T-helper 2 cell treated with Interferon-gamma antibody and Interleukin-4, amounts not matched to agents 5 μg/mL and 100 μg/mL, for 36 hours (primary cell): ENCODE results near the gene PLEKHG3.

Experiments
- DNase-seq: peaks from one replicate; pipeline ENCODE4 v3.0.0; 2021; ENCODE audit warnings: low spot score
- H3K27ac Mint-ChIP-seq: one replicate; pipeline ENCODE4 v1.8.0; 2021; ENCODE audit warnings: mild to moderate bottlenecking, mixed read lengths
- H3K27me3 Mint-ChIP-seq: one replicate; pipeline ENCODE4 v1.8.0; 2021; ENCODE audit warnings: low read depth, mixed read lengths
- H3K36me3 Mint-ChIP-seq: one replicate; pipeline ENCODE4 v1.8.0; 2021; ENCODE audit warnings: low read depth, mixed read lengths
- H3K4me1 Mint-ChIP-seq: one replicate; pipeline ENCODE4 v1.8.0; 2021; ENCODE audit warnings: low read depth, mixed read lengths
- H3K4me3 Mint-ChIP-seq: one replicate; pipeline ENCODE4 v1.8.0; 2022; ENCODE audit warnings: mild to moderate bottlenecking, moderate library complexity, mixed read lengths
- H3K9me3 Mint-ChIP-seq: one replicate; pipeline ENCODE4 v1.8.0; 2021; ENCODE audit warnings: mixed read lengths

The PLEKHG3 gene

DNA sequence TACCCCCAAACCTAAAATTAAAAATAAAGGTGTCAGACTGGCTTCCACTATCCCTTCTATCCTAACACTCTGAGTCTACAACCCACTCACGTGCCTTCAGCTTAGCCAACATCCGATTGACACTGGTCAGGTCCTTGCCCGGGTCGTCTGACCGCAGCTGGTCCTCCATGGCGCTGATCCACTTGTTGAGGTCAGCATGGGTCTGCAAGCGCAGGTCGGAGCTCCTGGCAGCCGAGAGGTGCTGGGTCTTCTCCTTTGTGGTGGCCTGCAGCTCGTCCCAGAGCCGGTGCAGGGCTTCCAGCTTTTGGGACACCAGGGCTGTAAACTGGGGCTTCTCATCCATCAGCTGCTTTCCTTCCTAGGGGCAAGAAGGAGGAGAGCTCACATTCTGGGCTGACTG, 78.0 kb downstream of the PLEKHG3 start:
- H3K36me3 Mint-ChIP-seq: no peaks in the 10 kb centered on the region
- no peak overlapping the region for H3K4me3 Mint-ChIP-seq
- no peak for DNase-seq
- no peaks in the 10 kb centered on the region for H3K4me1 Mint-ChIP-seq
- no peaks in the 10 kb centered on the region for H3K9me3 Mint-ChIP-seq
- H3K27me3 Mint-ChIP-seq: peaks cover 4% of the 10 kb centered on the region
- no peak overlapping the region for H3K27ac Mint-ChIP-seq

DNA sequence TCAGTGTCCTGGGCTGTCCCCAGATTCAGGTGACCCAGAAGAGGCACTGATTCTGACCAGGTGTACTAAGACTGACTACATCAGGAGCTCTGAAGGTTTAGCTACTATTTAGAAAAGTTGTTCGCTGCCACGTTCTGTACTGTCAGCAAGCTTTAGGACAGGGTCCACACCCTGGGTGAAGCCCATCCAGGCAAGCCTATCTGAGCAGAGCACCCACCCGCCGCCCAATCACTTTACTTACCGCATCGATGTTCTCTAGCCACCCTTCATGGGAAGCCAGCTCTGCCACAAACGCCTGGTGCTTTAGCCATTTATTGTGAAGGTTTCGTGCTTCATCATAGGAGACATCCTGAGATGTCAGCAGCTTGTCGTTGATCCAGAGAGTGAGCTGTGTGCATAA, 79.8 kb downstream of the PLEKHG3 start:
- H3K27ac Mint-ChIP-seq: no peak overlapping the region
- H3K36me3 Mint-ChIP-seq: no peaks in the 10 kb centered on the region
- peaks cover 4% of the 10 kb centered on the region for H3K27me3 Mint-ChIP-seq
- H3K4me1 Mint-ChIP-seq: no peaks in the 10 kb centered on the region
- no peaks in the 10 kb centered on the region for H3K9me3 Mint-ChIP-seq
- no peak for DNase-seq
- no peak overlapping the region for H3K4me3 Mint-ChIP-seq

DNA sequence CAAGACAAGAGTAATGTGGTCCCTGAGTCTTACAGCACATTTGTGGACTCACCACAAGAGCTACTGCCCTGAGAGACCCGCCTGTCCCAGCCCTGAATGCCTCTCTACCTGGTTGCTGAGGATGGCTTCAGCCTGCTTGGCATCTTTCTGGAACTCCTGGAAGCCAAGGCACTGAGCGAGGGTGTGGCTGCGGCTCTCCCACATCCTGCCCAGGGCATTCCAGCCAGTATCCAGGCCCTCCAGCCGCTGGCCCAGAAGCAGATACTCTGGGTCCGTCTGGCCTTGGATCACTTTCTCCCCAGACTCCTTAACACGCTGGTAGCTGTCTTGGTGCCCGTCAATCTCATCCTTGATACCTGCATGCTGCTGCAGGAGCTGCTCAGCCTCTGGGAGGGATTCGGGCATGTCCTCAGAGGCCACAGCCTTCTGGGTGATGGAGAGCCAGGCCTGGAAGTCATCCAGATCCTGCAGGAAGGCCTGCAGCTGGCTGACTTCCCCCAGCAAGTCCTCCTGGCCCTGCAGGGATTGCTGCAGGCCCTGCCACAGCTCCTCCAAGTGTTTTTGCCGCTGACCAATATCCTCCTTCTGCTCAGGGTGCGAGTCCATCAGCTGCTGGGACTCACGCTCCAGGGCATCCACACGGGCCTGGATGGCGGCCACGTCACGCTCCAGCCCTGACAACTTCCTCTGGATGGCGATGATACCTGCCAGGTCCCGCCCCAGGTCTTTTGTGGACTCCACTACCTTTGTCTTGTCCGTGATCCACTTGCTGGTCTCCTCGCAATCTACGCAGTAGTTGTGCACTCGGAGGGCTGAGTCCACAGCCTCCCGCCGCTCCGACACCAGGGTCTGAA, 82.3 kb downstream of the PLEKHG3 start:
- no peaks in the 10 kb centered on the region for H3K9me3 Mint-ChIP-seq

DNA sequence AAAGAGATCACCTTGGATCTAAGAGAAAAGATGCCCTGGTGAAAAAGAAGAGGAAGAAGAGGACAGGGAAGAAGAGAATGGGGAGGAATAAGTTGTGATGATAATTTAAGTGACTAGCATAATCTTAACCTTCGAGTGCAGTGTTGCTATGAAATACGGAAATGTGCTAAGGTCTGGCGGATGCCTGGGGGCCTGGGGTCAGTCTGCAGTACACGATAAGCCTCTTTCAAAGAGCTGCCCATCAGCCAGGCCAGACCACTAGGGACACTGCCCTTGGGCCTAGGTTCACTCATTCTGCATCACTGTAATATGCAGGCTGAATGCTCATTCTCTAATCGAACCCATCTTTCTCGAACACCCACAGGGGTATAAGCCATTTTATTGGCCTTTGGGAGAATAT, 83.4 kb downstream of the PLEKHG3 start:
- Mint-ChIP-seq H3K4me3 (no peak overlapping the region), H3K27me3 (no peaks in the 10 kb centered on the region), H3K4me1 (no peaks in the 10 kb centered on the region), H3K27ac (no peak overlapping the region), H3K9me3 (no peaks in the 10 kb centered on the region), H3K36me3 (no peaks in the 10 kb centered on the region)
- DNase-seq: no peak

More for the DNA sequence above, 82.3 kb downstream of the PLEKHG3 start:
- no peak for DNase-seq
- H3K27me3 Mint-ChIP-seq: peaks cover 4% of the 10 kb centered on the region
- no peak overlapping the region for H3K4me3 Mint-ChIP-seq
- no peak overlapping the region for H3K27ac Mint-ChIP-seq
- no peaks in the 10 kb centered on the region for H3K36me3 Mint-ChIP-seq
- no peaks in the 10 kb centered on the region for H3K4me1 Mint-ChIP-seq

- H3K36me3 Mint-ChIP-seq: no peaks in the 10 kb centered on the region
- no peaks in the 10 kb centered on the region for H3K27me3 Mint-ChIP-seq
- H3K4me3 Mint-ChIP-seq: no peak overlapping the region
- no peaks in the 10 kb centered on the region for H3K9me3 Mint-ChIP-seq
- no peak for DNase-seq
- no peaks in the 10 kb centered on the region for H3K4me1 Mint-ChIP-seq
- H3K27ac Mint-ChIP-seq: no peak overlapping the region
Observed at GRCh38 chr14:64788706-64789105, 84.5 kb downstream of the PLEKHG3 start.

GRCh38 chr14:64789696-64790095, 85.5 kb downstream of the PLEKHG3 start:
- Mint-ChIP-seq H3K4me3 (no peak overlapping the region), H3K27me3 (no peaks in the 10 kb centered on the region), H3K9me3 (no peaks in the 10 kb centered on the region), H3K4me1 (no peaks in the 10 kb centered on the region), H3K36me3 (no peaks in the 10 kb centered on the region), H3K27ac (no peak overlapping the region)
- no peak for DNase-seq

GRCh38 chr14:64790478-64790877, 86.3 kb downstream of the PLEKHG3 start:
- Mint-ChIP-seq H3K27ac (no peak overlapping the region), H3K27me3 (no peaks in the 10 kb centered on the region), H3K4me3 (no peak overlapping the region), H3K4me1 (no peaks in the 10 kb centered on the region), H3K9me3 (no peaks in the 10 kb centered on the region), H3K36me3 (no peaks in the 10 kb centered on the region)
- DNase-seq: no peak

DNA sequence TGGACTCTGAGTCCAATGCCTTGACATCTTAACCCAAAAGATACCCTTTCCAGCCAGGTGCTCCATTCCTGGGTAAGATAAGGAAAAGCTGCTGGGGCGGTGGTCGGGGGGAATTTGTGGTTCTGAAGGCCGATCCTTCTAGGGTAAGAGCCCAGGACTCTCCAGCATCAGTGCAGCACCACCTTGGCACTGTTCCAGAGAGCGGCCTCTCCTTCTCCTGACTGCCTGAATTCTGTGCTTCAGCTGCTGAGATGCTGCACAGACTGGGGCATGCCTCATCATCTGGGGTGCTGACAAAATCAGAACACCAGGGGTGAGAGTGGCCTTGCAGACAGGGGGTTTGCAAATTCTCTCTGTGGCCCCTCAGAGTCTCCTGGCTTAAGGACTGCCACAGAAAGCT, 88.0 kb downstream of the PLEKHG3 start:
- H3K27me3 Mint-ChIP-seq: no peaks in the 10 kb centered on the region
- DNase-seq: no peak
- H3K4me3 Mint-ChIP-seq: no peak overlapping the region
- H3K27ac Mint-ChIP-seq: no peak overlapping the region
- no peaks in the 10 kb centered on the region for H3K9me3 Mint-ChIP-seq
- no peaks in the 10 kb centered on the region for H3K36me3 Mint-ChIP-seq
- H3K4me1 Mint-ChIP-seq: no peaks in the 10 kb centered on the region

DNA sequence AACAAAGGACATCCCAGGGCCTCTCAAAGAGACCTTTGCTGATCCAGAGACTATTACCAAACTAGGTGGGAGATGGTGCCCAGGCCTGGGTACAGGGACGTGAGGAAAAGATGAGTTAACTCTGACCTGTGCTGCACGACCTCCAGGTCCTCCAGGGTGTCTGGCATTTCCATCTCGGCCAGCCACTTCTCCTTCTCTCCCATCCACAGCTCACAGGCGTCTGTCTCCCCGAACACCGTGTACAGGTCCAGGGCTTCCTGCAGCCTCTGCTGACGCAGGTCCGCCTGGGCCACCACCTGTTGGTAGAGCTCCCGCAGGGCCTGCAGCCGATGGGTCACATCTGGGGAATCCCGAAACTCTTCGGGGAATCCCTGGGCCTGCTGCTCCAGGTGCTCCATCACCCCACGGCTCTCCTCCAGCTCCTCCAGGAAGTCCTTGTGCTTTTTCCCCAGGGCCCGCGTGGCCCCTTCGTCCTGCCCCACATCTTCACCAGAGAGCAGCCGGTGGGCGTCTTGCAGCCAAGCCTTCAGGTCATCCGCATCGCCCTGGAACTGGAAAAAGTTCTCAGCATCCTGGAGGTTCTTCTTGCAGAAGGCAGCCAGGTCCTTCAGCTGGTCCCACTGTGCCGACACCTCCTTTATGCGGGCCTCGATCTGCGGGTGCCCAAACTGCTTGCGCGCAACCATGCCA, 88.8 kb downstream of the PLEKHG3 start:
- Mint-ChIP-seq H3K27ac (no peak overlapping the region), H3K4me1 (no peaks in the 10 kb centered on the region), H3K4me3 (no peak overlapping the region), H3K36me3 (no peaks in the 10 kb centered on the region), H3K9me3 (no peaks in the 10 kb centered on the region), H3K27me3 (no peaks in the 10 kb centered on the region)
- DNase-seq: no peak

DNA sequence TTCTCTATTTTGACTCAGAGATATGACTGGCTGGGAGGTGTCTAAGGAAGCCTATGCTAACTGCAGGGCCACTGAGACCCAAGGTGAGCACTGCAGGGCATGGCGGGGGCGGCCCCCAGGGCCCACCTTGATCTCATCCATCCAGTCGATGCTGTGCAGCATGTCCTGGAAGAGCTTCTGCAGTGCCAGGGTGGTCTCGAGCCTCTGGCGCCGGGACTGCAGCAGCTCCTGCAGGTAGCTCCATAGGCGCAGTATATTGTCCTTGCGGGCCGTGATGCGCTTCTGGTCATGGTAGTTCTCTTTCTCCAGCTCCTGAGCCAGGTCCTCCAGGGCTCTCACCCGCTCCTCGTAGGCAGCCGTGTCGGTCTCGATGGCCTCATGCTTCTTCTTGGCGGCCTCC, 91.0 kb downstream of the PLEKHG3 start:
- Mint-ChIP-seq H3K4me3 (no peak overlapping the region), H3K9me3 (no peaks in the 10 kb centered on the region), H3K36me3 (no peaks in the 10 kb centered on the region), H3K27me3 (no peaks in the 10 kb centered on the region), H3K27ac (no peak overlapping the region), H3K4me1 (no peaks in the 10 kb centered on the region)
- DNase-seq: no peak

DNA sequence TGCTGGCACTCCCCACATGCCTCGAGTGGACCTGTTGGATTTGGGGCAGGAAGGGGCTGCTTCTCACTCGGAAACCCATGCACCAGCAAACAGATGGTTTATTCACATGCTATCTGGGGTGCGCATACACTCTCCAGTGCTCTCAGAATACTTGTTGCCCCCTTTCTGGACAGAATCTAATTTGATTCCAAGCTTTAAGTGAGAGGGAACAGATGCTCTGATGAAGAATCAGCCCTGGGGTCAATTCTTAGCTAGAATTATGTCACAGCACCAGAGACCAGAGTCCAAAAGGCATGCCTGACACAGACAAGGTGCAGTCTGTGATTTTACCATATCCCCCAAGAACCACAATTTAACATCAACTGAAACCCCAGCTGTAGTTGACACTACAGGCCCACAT, 91.7 kb downstream of the PLEKHG3 start:
- Mint-ChIP-seq H3K36me3 (no peaks in the 10 kb centered on the region), H3K4me1 (no peaks in the 10 kb centered on the region), H3K9me3 (no peaks in the 10 kb centered on the region), H3K4me3 (no peak overlapping the region), H3K27ac (no peak overlapping the region), H3K27me3 (peaks cover 3% of the 10 kb centered on the region)
- DNase-seq: no peak

DNA sequence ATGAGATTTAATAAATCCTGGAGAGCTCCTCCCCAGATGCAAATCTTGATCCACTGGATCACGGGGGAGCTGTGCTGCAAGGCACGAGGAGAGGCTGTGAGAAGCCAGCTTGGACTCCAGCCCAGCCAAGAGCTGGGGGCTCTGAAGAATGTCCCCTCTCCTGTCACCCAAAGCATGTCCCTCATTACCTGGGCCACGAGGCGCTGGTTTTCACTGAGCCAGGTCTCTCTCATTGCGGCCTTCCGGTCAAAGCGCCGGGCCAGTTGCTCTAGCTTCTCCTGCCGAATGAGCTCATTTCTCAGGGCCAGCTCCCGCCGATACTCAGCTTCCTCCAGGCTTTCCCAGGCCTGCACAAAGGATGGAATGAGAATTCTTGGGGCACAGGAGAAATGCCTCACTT, 92.1 kb downstream of the PLEKHG3 start:
- no peaks in the 10 kb centered on the region for H3K9me3 Mint-ChIP-seq
- H3K4me1 Mint-ChIP-seq: no peaks in the 10 kb centered on the region
- H3K27me3 Mint-ChIP-seq: peaks cover 3% of the 10 kb centered on the region
- no peak for DNase-seq
- H3K27ac Mint-ChIP-seq: no peak overlapping the region
- H3K4me3 Mint-ChIP-seq: no peak overlapping the region
- H3K36me3 Mint-ChIP-seq: no peaks in the 10 kb centered on the region

DNA sequence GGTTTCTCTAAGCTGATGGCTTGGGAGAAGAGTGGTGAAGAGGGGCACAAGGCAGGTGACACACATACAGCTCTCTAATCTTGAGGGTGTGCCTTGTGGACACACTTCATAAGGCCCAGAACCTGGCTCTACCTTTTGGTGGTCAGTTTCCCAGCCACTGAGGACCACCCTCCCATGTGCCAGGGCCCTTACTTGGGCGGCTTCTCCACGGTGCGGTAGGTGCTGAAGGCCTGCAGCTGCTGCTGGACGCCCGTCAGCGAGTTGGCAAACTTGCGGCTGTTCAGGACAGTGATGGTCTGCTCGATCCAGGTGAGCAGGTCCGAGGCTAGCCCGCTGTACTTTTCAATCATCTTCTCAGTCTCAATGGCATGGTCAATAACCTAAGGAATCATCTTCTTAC, 95.3 kb downstream of the PLEKHG3 start:
- H3K27me3 Mint-ChIP-seq: peaks cover 3% of the 10 kb centered on the region
- H3K4me3 Mint-ChIP-seq: no peak overlapping the region
- H3K4me1 Mint-ChIP-seq: no peaks in the 10 kb centered on the region
- H3K9me3 Mint-ChIP-seq: no peaks in the 10 kb centered on the region
- H3K27ac Mint-ChIP-seq: no peak overlapping the region
- H3K36me3 Mint-ChIP-seq: no peaks in the 10 kb centered on the region
- DNase-seq: no peak
